Measurements from ENCODE around the gene SNAP47. TPM values are rescaled to one million over a fixed set of nuclear protein-coding genes. Genes with fewer than 3 reads are reported as not detected.
"Not testable (repeated sequence)": the region's sequence is repeated elsewhere in the genome, so short reads cannot be mapped to it uniquely, and the experiment has no call there.

The SNAP47 gene, protein sequence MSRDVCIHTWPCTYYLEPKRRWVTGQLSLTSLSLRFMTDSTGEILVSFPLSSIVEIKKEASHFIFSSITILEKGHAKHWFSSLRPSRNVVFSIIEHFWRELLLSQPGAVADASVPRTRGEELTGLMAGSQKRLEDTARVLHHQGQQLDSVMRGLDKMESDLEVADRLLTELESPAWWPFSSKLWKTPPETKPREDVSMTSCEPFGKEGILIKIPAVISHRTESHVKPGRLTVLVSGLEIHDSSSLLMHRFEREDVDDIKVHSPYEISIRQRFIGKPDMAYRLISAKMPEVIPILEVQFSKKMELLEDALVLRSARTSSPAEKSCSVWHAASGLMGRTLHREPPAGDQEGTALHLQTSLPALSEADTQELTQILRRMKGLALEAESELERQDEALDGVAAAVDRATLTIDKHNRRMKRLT
- 31.4 TPM in 2 replicates for total RNA-seq

DNA sequence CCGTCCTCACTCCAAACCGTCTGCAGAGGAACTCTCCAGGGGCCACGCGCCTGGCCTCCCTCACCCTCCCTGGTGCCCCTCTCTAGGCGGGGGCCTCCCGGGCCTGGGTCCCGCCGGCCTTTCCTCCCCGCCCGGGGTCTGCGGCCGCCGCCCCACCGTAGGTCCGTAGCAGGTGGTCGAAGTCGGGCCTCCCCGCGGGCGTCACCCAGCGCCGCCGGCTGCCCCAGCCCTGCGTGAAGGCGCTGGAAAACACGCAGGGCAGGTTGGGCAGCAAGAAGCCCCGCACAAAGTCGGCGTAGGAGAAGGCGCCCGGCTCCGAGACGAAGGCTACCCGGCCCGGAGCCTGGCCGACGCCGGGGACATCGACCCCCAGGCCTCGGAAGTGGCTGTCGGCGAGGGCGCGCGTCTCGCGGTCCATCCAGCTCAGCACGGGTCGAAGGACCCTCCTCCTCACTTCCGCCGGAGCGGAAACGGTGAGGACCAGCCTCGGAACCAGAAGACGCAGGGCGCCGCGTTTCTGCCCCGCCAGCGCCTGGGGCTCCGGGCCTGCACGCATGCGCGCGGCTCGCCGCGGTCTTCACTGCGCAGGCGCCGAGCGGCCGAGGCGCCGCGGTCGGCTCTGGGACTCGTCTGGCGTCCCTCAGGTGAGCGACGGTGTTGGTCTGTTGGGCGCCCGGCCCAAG is at the start of gene SNAP47, which contains the start of gene JMJD4:
Gene SNAP47, plus strand, starts transcription at position 580 of the 683 bp plus-strand sequence. CDS start 12,302 bp downstream, outside the sequence.
Gene JMJD4, minus strand, starts transcription at position 447 of the 683 bp plus-strand sequence. Its CDS starts 29 bp downstream, at position 418.
- intact Hi-C loops (cut with micrococcal nuclease) = loop anchor here (1.0 to 5.0 kb wide), 8 partner anchors 27 to 478 kb away; partner anchors contain the start of genes ARF1, IBA57 and ZNF678

DNA sequence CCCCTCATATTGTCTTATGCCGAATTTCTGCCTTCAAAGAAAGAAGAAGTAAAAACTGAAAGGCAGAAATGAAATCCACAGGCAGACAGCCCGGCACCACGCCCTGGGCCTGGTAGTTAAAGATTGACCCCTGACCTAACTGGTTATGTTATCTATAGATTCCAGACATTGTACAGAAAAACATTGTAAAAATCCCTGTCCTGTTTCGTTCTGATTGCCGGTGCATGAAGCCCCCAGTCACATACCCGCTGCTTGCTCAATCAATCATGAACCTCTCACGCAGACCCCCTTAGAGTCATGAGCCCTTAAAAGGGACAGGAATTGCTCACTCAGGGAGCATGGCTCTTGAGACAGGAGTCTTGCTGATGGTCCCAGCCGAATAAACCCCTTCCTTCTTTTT is 49.4 kb upstream of the SNAP47 start:
- intact Hi-C loops (cut with micrococcal nuclease) = no loop called here

DNA sequence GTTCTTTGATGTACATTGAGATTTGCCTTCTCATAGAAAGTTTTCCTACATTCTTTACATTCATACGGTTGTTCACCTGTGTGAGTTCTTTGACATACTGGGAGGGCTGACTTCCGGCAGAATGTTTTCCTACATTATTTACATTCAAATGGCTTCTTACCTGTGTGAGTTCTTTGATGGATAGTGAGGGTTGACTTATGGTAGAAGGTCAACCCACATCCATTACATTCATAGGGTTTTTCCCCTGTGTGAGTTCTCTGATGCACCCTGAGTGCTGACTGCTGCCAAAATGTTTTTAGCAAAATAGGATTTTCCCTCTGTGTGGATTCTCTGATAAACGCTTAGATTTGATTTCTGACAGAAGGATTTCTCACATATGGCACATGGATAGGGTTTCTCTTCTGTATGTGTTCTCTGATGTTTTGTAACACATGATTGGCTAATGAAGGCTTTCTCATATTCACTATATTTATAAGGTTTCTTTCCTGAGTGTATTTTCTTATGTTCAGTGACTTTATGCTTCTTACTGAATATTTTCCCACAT is 37.8 kb upstream of the SNAP47 start:
- intact Hi-C loops (cut with micrococcal nuclease) = no loop called here

DNA sequence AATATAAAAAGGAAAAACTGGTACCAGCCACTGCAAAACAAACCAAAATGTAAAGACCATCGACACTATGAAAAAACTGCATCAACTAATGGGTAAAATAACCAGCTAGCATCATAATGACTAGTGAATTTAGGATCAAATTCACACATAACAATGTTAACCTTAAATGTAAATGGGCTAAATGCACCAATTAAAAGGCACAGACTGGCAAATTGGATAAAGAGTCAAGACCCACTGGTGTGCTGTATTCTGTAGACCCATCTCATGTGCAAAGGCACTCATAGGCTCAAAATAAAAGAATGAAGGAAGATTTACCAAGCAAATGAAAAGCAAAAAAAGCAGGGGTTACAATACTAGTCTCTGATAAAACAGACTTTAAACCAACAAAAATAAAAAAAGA is 33.6 kb upstream of the SNAP47 start:
- intact Hi-C loops (cut with micrococcal nuclease) = not testable (repeated sequence)

DNA sequence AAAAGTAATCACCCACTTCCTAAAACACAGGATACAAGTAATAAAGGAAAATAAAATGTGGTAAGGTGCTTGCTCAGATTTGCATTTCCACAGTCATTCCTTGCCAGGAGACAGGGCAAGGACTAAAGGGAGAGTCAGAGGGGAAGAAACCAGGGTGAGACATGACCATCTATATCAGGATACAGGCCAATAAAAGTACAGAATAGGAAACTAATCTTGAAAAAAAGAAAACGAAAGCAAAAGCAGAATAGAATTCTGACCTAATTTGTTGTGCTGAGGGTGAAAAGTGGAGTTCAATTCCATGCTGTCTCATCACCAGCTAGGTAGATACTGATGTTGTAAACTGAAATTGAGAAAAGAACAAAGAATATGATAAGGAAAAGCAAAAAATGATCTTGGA is 27.4 kb upstream of the SNAP47 start:
- intact Hi-C loops (cut with micrococcal nuclease) = no loop called here

DNA sequence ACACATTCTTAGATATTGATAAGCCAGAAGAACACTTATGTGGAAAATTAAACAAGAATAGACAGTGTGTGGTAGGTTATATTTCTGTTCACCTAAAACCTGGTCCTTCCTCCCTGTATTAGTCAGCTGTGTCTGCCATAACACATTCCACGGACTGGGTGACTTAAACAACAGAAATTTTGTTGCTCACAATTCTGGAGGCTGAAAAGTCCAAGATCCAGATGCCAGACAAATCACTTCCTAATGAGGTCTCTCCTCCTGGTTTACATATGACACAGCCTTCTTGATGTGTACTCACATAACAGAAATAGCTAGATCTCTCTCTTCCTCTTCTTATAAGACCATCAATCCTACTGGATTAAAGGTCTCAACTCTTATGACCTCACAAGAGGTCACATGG is 25.8 kb upstream of the SNAP47 start:
- intact Hi-C loops (cut with micrococcal nuclease) = no loop called here

DNA sequence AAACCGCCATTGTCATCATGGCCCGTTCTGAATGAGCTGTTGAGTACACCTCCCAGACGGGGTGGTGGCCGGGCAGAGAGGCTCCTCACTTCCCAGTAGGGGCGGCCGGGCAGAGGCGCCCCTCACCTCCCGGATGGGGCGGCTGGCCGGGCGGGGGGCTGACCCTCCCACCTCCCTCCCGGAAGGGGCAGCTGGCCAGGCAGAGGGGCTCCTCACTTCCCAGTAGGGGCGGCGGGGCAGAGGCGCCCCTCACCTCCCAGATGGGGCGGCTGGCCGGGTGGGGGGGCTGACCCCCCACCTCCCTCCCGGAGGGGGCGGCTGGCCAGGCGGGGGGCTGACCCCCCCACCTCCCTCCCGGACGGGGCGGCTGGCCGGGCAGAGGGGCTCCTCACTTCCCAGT is 24.8 kb upstream of the SNAP47 start:
- intact Hi-C loops (cut with micrococcal nuclease) = not testable (repeated sequence)

DNA sequence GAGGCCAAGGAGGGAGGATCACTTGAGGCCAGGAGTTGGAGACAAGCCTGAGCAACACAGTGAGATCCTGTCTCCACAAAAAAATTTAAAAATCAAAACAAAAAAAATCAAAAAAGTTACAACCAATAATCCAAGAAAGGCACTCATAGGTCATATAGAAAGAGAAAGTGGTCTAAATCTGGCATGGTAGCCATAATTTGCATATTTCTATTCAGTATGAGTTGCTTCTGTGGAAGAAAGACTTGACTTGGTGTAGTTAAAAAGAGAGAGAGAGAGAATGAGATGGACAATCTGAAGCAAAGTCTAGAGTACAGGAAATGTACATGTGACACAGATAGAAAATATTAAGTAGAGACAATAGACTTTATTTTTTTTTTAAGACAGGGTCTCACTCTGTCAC is 22.6 kb upstream of the SNAP47 start:
- intact Hi-C loops (cut with micrococcal nuclease) = no loop called here

DNA sequence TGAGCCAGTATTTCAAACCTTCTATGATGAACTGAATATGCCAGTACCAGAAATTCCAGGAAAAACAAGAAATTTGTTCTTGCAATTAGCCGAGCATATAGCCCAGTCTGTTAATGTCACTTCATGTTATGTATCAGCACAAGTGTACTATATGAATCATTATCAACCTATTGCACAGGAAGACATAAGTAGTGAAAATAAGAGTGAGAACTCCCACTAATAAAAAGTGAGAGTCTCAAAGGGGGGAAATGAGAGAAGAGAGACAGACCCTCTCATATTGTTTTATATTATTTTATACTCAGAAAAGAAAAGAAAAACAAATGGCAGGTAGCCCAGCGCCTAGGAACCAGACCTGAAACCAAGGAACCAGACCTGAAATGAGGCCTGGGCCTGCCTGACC is 16.3 kb upstream of the SNAP47 start:
- intact Hi-C loops (cut with micrococcal nuclease) = no loop called here

DNA sequence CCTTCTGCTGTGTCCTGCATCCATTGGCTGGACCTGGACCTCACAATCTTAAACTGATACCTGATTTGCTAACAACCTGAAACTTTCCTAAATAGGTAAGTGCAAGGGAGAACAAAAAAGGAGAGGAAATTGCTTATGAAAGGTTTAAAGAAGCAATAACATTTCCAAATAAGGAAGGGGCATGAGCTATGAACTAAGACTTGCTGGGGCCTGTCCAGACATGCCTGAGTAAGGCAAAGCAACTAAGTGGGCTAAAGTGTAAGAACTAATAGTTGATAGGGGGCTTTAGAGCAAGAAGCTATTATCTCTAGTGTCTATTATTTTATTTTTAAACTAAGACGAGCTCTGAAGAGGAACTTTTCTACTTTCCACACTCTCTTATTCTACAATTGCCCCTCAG is 11.8 kb upstream of the SNAP47 start:
- intact Hi-C loops (cut with micrococcal nuclease) = no loop called here

DNA sequence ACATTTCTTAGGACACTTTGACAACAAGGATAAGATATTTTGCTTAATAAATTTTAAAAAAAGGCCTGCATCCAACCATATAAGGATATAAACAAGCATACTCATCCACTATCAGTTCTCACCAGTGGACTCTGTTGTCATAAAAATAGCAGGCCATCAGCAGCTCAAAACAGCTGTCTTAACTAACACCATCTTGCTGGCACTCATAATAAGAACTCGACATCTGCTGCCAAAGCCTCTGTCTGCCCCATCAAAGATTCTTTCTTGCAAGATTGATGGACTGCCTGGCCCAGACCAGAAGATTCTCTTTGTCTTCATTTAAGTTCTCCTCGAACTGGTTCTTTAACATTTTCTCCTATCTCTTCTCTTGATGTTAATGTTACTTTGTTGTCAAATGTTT is 10.2 kb upstream of the SNAP47 start:
- intact Hi-C loops (cut with micrococcal nuclease) = loop anchor here (5.0 kb wide), 1 partner anchor 552 kb away; no protein-coding TSS in a partner anchor

DNA sequence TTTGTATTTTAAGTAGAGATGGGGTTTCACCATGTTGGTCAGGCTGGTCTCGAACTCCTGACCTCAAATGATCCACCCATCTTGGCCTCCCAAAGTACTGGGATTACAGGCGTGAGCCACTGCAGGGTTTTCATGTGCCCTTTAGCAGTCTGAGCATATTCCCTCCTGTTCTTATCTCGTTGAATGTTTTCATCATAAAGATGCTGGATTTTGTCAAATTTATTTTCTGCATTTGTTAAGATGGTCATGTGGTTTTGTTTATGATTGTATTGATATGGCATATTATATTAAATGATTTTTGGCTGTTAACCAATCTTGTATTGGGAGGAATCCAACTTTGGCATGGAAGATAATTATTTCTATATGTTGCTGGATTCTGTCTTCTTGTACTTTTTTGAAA is 8.9 kb upstream of the SNAP47 start:
- intact Hi-C loops (cut with micrococcal nuclease) = loop anchor here (5.0 kb wide), 1 partner anchor 551 kb away; no protein-coding TSS in a partner anchor

DNA sequence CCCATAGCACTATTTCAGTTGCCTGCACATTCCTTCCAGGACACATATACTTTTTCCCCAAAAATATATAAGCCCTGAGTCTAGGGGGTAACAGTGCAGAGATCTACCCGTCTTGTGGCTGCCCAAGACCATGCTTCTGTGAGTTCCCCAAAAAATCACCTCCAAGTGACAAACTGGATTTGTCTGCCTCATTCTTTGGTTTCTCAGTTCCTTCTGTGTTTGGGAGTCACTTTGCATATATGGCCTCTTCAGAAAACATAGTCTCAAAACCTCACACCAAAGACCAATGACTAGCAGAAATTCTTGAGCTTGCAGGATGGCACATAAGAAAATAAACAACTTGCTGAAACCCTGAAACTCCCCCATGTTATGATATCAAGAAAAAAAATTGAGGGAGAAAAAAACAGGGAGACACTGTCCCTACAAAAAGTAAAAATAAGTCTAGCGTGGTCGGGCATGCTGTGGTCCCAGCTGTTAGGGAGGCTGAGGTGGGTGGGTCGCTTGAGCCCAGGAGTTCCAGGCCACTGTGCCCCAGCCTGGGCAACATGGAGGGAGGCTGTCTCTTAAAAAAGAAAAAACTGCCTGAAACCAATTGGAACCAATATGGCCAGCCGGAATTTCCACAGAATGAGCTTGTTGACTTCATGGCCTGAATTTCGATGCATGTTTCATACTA is 8.2 kb upstream of the SNAP47 start:
- intact Hi-C loops (cut with micrococcal nuclease) = loop anchor here (5.0 kb wide), 1 partner anchor 550 kb away; no protein-coding TSS in a partner anchor

DNA sequence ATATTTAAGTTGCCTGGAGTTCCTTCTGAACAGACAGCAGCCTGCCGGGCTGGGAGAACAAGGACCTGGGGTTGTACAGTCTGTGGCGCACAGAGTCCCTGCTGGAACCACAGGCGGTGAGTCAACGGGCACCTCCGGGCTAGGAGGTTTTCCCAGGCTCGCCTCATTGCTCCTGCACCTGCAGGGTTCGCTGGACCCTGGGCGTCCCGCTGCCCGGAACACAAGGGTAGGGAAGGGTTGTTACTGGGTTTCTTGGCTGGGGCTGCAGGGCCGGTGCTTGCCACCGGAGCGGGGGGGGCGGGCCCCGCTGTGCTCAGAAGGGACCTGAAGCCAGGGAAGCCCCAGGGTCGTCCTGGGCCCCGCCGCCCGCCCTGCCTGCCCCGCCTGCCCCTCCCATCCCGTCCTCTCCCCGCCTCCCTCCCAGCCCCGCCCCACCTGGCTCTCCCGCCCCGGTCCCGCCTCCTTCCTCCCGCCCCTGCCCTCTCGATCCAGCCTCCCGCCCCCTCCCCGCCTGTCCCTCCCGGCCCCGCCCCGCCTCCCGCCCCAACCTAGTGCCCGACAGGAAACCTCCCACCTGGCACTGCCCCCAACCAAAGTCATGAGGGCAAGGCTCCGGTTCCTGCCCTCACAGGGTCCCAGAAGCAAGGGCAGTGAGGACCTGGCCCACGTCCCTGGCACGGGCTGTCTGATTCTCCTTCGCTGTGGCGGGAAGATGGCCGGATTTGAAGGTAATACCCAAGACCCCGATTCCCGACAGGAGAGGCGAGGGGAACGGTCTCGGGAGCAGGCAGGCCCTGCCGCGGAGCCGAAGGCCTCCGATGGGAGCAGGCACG is 7.0 kb upstream of the SNAP47 start:
- intact Hi-C loops (cut with micrococcal nuclease) = loop anchor here (1.0 to 5.0 kb wide), 2 partner anchors 60 to 549 kb away; no protein-coding TSS in a partner anchor

DNA sequence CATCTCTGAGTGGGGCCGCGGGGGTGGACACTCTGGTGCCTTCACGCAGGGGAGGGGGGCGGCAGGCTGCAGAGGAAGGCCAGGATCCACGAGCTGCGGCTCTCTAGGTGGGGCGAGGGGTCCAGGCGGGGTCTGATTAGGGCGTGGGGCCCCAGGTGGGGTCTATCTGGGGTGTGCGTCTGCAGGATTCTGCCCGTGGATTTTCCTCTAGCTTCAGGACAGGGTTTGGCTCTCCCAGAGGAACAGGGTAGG is 6.4 kb upstream of the SNAP47 start:
- intact Hi-C loops (cut with micrococcal nuclease) = loop anchor here (1.0 to 5.0 kb wide), 2 partner anchors 59 to 548 kb away; no protein-coding TSS in a partner anchor

DNA sequence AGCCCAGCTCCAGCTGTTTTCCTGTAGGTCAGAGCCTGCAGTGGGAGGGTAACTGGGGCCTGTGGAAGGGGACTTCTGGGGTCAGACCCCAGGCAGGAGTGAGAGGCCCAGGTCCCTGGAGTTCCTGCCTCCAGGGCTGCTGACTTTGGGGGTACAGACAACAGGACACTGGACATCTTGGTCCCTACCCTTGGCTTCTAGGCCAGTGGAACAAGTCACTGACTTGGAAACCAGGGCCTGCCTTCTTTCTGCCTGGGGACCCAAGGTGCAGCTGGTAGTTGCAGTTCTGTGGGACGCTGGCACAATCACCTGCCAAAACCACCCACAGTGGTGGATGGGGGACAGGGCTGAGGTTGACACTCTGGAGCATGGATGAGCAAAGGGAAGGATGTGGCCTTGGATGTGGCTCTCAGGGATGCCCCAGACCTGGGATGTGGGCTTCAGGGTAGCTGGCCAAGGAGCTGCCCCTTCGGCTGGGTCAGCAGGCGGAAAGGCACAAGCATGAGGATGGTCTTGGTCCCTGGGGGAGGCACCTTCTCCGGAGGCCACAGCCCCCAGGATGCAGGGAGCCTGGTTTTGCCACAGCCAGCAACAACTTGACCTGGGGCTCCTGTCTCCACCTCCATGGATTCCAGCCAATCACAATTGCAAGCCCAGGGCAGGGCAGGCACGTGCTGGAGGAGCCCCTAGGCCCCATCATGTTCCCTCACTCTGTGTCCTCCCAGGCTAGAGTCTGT is 5.9 kb upstream of the SNAP47 start:
- intact Hi-C loops (cut with micrococcal nuclease) = loop anchor here (5.0 kb wide), 1 partner anchor 548 kb away; no protein-coding TSS in a partner anchor

DNA sequence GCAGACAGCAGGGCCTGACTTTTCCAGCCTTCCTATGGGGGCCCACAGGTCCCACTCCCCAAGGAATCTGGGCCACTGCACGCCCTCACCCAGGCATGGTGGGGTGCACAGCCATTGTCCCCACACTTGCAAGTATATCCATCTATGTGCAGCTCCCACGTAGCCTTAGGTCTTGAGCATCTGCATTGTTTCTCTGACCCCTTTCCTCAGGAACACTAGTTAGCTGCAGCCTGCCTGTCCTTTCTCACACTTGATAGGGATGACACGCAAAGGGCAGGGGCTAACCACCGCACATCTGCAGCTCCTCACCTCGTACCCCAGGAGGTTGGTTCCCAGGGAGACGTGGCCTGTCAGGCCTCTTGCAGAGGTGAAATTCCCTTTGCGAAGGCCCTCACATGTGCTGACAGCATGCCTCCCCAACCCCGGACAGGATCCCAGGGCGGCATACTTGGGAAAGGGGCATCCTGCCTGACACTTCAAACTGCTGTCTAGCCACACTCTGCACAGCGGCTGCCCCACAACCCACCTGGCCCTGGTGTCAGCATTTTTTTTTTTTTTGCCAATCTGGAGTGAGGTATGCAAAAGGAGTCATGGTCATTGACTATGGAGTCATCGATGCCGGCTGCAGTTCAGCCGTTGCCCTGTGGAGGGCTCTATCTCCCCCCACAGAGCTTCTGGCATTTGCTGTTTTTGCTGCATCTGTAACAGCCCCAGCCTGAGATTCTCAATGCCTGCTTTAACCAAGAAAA is 5.2 kb upstream of the SNAP47 start:
- intact Hi-C loops (cut with micrococcal nuclease) = loop anchor here (5.0 kb wide), 1 partner anchor 547 kb away; no protein-coding TSS in a partner anchor

DNA sequence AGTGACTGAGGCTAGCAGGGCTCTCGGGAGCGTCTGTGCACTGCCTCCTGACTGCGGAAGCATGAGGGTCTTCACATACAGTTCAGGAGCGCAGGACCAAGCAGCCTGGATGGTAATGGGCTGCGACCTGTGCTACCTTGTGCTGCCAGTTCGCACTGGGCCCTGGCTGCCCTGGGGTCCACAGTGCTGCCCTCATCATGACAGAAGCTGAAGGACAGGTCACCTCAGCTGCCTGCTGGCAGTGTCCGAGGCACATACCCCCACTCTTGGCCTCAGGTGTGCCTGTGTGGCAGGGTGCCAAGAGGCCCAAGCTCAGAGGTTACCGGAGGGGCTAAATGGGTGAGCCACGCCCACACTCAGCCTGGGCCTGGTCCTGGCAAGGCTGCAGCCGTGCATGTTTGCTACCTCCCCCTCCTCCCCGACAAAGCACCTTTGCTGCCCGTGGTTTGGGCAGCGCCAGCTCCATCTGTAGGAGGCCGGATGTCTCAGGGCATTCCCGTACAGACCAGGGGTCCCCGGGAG is 4.5 kb upstream of the SNAP47 start:
- intact Hi-C loops (cut with micrococcal nuclease) = no loop called here

DNA sequence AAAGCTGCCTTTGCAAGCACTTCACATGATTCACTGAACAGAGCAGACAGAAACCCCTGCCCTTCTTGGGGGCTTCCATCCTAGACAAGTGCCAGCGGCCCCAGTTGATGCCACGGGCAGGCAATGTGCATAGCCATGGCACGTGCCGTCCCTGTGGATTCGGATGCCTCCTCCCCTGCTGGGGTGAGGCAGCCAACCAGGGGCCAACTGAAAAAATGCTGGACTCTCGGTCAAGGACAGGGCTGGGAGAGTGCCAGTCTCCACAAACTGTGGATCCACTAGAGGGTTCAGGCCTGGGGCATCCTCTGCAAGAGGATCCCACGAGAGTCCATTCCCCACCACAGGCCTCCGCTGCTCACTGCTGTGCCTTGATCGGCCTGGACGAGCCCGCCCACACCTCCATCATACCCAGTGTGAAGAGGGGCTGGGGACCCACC is 4.0 kb upstream of the SNAP47 start:
- intact Hi-C loops (cut with micrococcal nuclease) = no loop called here

Measured in T-helper 2 cell treated with Interferon-gamma antibody and Interleukin-4, amounts not matched to agents 100 ng/mL and 5 ng/mL, for 36 hours (primary cell).